ENCODE data around the gene CDK5RAP1. TPM values are rescaled to one million over a fixed set of nuclear protein-coding genes. Genes with fewer than 3 reads are reported as not detected.

CDK5RAP1 gene
- total and polyA plus RNA-seq, 2 of the 8 experiments (the other 6 are each of a cell fraction or from before 2014, with no cell fraction given): 37.8 to 46.6 TPM

GRCh38 chr20:33423141-33423834 lies 22.0 kb upstream of the CDK5RAP1 start:
- Histone ChIP-seq H3K4me3 (ENCODE audit: extremely low read depth in 1 of 4, insufficient read depth in 2 of 4, low read depth in 3 of 4, low read length in 4 of 4) (no peak overlapping the region), H3K4me2 (ENCODE audit: insufficient read depth in 1 of 2, low read depth in 2 of 2, low read length in 2 of 2) (no peak overlapping the region), H3K9me3 (ENCODE audit: insufficient read depth in 2 of 2, low read depth in 1 of 2, low read length in 1 of 2) (no peaks in the 10 kb centered on the region), H3K4ac (replicated peaks; ENCODE audit: insufficient read length, low read depth, low read length) (no peak overlapping the region), H3K14ac (ENCODE audit: insufficient read length) (no peak overlapping the region), H2BK5ac (ENCODE audit: low read depth, low read length) (no peak overlapping the region), H4K5ac (ENCODE audit: insufficient read length, low read depth, low read length) (no peak overlapping the region), H2AFZ (ENCODE audit: low read length) (no peak overlapping the region), H3K27me3 (replicated peaks in 1 of 4; ENCODE audit: control insufficient read depth in 3 of 4, extremely low read depth in 1 of 4, insufficient read depth in 3 of 4, low read length in 3 of 4) (no peaks in the 10 kb centered on the region), H3K9ac (replicated peaks in 1 of 4; ENCODE audit: extremely low read depth in 1 of 4, low read depth in 3 of 4, low read length in 3 of 4) (no peak overlapping the region), H3K79me2 (ENCODE audit: control insufficient read depth in 1 of 2, insufficient read depth in 2 of 2, low read length in 2 of 2) (no peaks in the 10 kb centered on the region), H3K56ac (replicated peaks; ENCODE audit: insufficient read length, low read depth, low read length) (no peak overlapping the region), H3K4me1 (replicated peaks in 1 of 4; ENCODE audit: control insufficient read depth in 3 of 4, insufficient read depth in 4 of 4, low read length in 3 of 4) (no peaks in the 10 kb centered on the region), H2BK15ac (ENCODE audit: low read length) (no peak overlapping the region), H2AK5ac (ENCODE audit: low read depth, low read length) (no peak overlapping the region), H3K23ac (ENCODE audit: insufficient read length) (no peak overlapping the region), H4K91ac (replicated peaks; ENCODE audit: insufficient read length, low read length) (no peak overlapping the region), H3K18ac (ENCODE audit: extremely low read depth, low read length) (no peak overlapping the region), H3K79me1 (ENCODE audit: low read depth, low read length) (no peaks in the 10 kb centered on the region), H2BK20ac (ENCODE audit: low read length) (no peak overlapping the region), H3K27ac (ENCODE audit: low read depth, low read length) (no peak overlapping the region), H4K8ac (ENCODE audit: extremely low read depth, insufficient read depth, low read length) (no peak overlapping the region), H3K36me3 (ENCODE audit: control insufficient read depth in 2 of 4, insufficient read depth in 4 of 4, low read length in 3 of 4) (no peaks in the 10 kb centered on the region), H3K23me2 (ENCODE audit: low read depth, low read length) (no peaks in the 10 kb centered on the region), H4K20me1 (replicated peaks in 1 of 2; ENCODE audit: control insufficient read depth in 1 of 2, insufficient read depth in 2 of 2, low read length in 2 of 2) (peaks cover 0 to 2% of the 10 kb centered on the region in 2 experiments), H2BK12ac (ENCODE audit: low read depth, low read length) (no peak overlapping the region), H2BK120ac (replicated peaks; ENCODE audit: low read depth, low read length) (no peak overlapping the region)
- CTCF ChIA-PET (ENCODE audit: partially characterized antibody): interaction anchor here (1.5 kb wide), 1 partner anchor 15 kb away, joined by 3 read pairs; no protein-coding TSS in a partner anchor
- DNase-seq (ENCODE audit: low read depth in 1 of 2, low spot score in 2 of 2) (no peak), FAIRE-seq (no peak)
- POLR2A ChIA-PET (ENCODE audit: partially characterized antibody): no interaction called here
- WGBS, 2 experiments (ENCODE audit: extremely low coverage in 1 of 2, insufficient coverage in 1 of 2, insufficient read length in 1 of 2, insufficient replicate concordance in 2 of 2, low coverage in 1 of 2, low lambda C conversion rate in 2 of 2, missing lambda C conversion rate in 1 of 2): 81% methylated on average over 6 of the region's 7 CpGs; no CpG with 5 or more reads in 1 of the 2 experiments
- TF ChIP-seq ATF2 (IDR thresholded peaks at IDR 0.05; ENCODE audit: low read length) (no peak), RAD21 (IDR thresholded peaks at IDR 0.05 in 1 of 2, conservative IDR thresholded peaks at IDR 0.05 in 1 of 2; ENCODE audit: low read depth in 2 of 2, low read length in 2 of 2) (no peak), JUND (IDR thresholded peaks at IDR 0.05; ENCODE audit: low read length) (no peak), SIRT6 (IDR thresholded peaks at IDR 0.05; ENCODE audit: low read length) (no peak), EP300 (IDR thresholded peaks at IDR 0.05; ENCODE audit: borderline replicate concordance in 1 of 2, low read depth in 2 of 2, low read length in 2 of 2) (no peak), TEAD4 (IDR thresholded peaks at IDR 0.05; ENCODE audit: low read depth, low read length) (no peak), EGR1 (IDR thresholded peaks at IDR 0.05; ENCODE audit: borderline replicate concordance, low read depth, low read length) (no peak), RNF2 (IDR thresholded peaks at IDR 0.05; ENCODE audit: borderline replicate concordance, low read depth, low read length, missing control alignments, poor library complexity, severe bottlenecking) (no peak), SUZ12 (IDR thresholded peaks at IDR 0.05; ENCODE audit: low read length) (no peak), BRCA1 (IDR thresholded peaks at IDR 0.05; ENCODE audit: low read depth, low read length) (no peak), TAF1 (IDR thresholded peaks at IDR 0.05; ENCODE audit: low read depth, low read length) (no peak)

Data from H1 (cell line).